Spleen (tissue), 11 donors: ENCODE results near the gene FBXO31. TPM values are rescaled to one million over a fixed set of nuclear protein-coding genes. Genes with fewer than 3 reads are reported as not detected.

Experiments
- DNase-seq: peaks from one replicate; pipeline ENCODE4 v3.0.0-alpha.2; 2020
- H3K27ac ChIP-seq, 8 donors: fragments of 200-600 bp; sonication (generic) in 7 of 8; 1 replicate in 4 of 8; 2 replicates in 4 of 8; pipeline versions ENCODE4 v1.5.0 to v1.8.0; 2016 to 2021; ENCODE audit warnings: inconsistent platforms in 4 of 8, mild to moderate bottlenecking in 4 of 8, moderate library complexity in 1 of 8
- H3K27me3 ChIP-seq, 7 donors: fragments of 200-600 bp; sonication (generic) in 6 of 7; replicated peaks in 1 of 7; 1 replicate in 4 of 7; 2 replicates in 3 of 7; pipeline versions ENCODE4 v1.5.0 to v1.8.0; 2016 to 2021; ENCODE audit warnings: inconsistent platforms in 3 of 7, mild to moderate bottlenecking in 1 of 7
- H3K36me3 ChIP-seq, 6 donors: fragments of 200-600 bp; sonication (generic) in 5 of 6; 1 replicate in 4 of 6; 2 replicates in 2 of 6; pipeline versions ENCODE4 v1.5.0 to v1.8.0; 2016 to 2021; ENCODE audit warnings: inconsistent platforms in 2 of 6
- H3K4me1 ChIP-seq, 6 donors: fragments of 200-600 bp; sonication (generic) in 5 of 6; 1 replicate in 3 of 6; 2 replicates in 3 of 6; pipeline versions ENCODE4 v1.5.0 to v1.8.0; 2016 to 2021; ENCODE audit warnings: inconsistent platforms in 3 of 6
- H3K4me3 ChIP-seq, 8 donors: fragments of 200-600 bp; sonication (generic) in 7 of 8; 1 replicate in 4 of 8; 2 replicates in 4 of 8; pipeline versions ENCODE4 v1.5.0 to v1.8.0; 2016 to 2021; ENCODE audit warnings: inconsistent platforms in 4 of 8, mild to moderate bottlenecking in 4 of 8, moderate library complexity in 2 of 8
- H3K9me3 ChIP-seq, 8 donors: fragments of 200-600 bp; sonication (generic) in 7 of 8; 1 replicate in 4 of 8; 2 replicates in 4 of 8; pipeline versions ENCODE4 v1.5.0 to v1.8.0; 2016 to 2021; ENCODE audit warnings: inconsistent platforms in 4 of 8
- CTCF ChIP-seq, 11 experiments: fragments of 200-600 bp in 7 of 11; fragments of 450-650 bp in 4 of 11; sonication (generic) in 4 of 11; IDR thresholded peaks in 8 of 11; conservative IDR thresholded peaks in 3 of 11; 1 replicate in 7 of 11; 2 replicates in 4 of 11; pipeline versions ENCODE4 v1.4.0 to v1.8.0; 2016 to 2021; ENCODE audit warnings: antibody characterized with exemption in 11 of 11, inconsistent platforms in 4 of 11, mild to moderate bottlenecking in 1 of 11
- POLR2A ChIP-seq, 3 donors: fragments of 450-650 bp; IDR thresholded peaks; one replicate each; pipeline ENCODE4 v1.5.1; 2017; ENCODE audit warnings: antibody characterized with exemption in 3 of 3, mild to moderate bottlenecking in 1 of 3
- POLR2AphosphoS5 ChIP-seq, 3 donors: sonication (generic); formaldehyde crosslinking; IDR thresholded peaks; one replicate each; pipeline ENCODE4 v1.5.1; 2017; ENCODE audit warnings: antibody characterized with exemption in 3 of 3
- WGBS, 5 donors: extraction: QIAGEN DNeasy Blood & Tissue Kit in 3 of 5; methylation state at CpG; one replicate each; pipeline versions ENCODE4 v1.1.5 to v1.1.7; 2013 to 2018; 5-methylcytosine and 5-hydroxymethylcytosine counted together
- intact Hi-C: fragments of 100-400 bp; cut with DNase I; formaldehyde crosslinking; loops from one replicate; pipeline ENCODE4 v1.15.0; 2023; ENCODE audit warnings: low total_unique reads
- polyA plus RNA-seq, 3 donors: library from polyadenylated mRNA; stranded (reverse); fragments of 200-250 nt; gene quantifications; one replicate each; pipeline ENCODE4 v1.2.1, GENCODE V29; 2013
- total RNA-seq, 7 donors: library from RNA; depleted of rRNA in 3 of 7; stranded (reverse); fragments of >200 nt in 3 of 7; fragmentation: NEBNext Ultra II Directional in 4 of 7; extraction: Animal tissue kit (Norgen Biotek cat#: 25700) in 4 of 7; gene quantifications; one replicate each; pipeline versions ENCODE4 v1.1.0 to v1.2.1, GENCODE V29; 2016 to 2021
- donor health status: healthy with polysubstance abuse.
- donor health status: DM: no; HTN: no; CAD: no; lungs with moderate emphysema.
- donor health status: DM: no; HTN: no; CAD: no.
- donor health status: Bipolar disorder and iron deficiency.
- donor health status: healthy.
- donor health status: DM: no; HTN: no; CAD: no.
- donor health status: DM: yes; HTN: yes; CAD: no.

Gene FBXO31
- total and polyA plus RNA-seq, 10 donors: 7.9 to 30.6 (median 26.7) TPM

- TF ChIP-seq POLR2AphosphoS5 (IDR thresholded peaks at IDR 0.05) (no peak), POLR2A (IDR thresholded peaks at IDR 0.05) (no peak), CTCF (IDR thresholded peaks at IDR 0.05 in 8 of 11, conservative IDR thresholded peaks at IDR 0.05 in 3 of 11) (no peak)
- H3K27ac ChIP-seq: no peak overlapping the region
- no peaks in the 10 kb centered on the region for H3K4me1 ChIP-seq
- H3K27me3 ChIP-seq: no peaks in the 10 kb centered on the region
- H3K9me3 ChIP-seq: peaks cover 0 to 13% (median 8%) of the 10 kb centered on the region in 8 donors
- DNase-seq: peak; percentile 41
- intact Hi-C loops: no loop called here
- no peak overlapping the region for H3K4me3 ChIP-seq
- H3K36me3 ChIP-seq: no peaks in the 10 kb centered on the region
- 84 to 93% (median 88%) methylated on average over 6 to 7 of the region's 7 CpGs for WGBS, 5 donors
These were observed 73.0 kb downstream of the FBXO31 start for GRCh38 chr16:87310610-87311009.

GRCh38 chr16:87309620-87310525 lies 73.7 kb downstream of the FBXO31 start:
- Histone ChIP-seq H3K4me1 (no peaks in the 10 kb centered on the region), H3K27me3 (no peaks in the 10 kb centered on the region), H3K36me3 (no peaks in the 10 kb centered on the region), H3K4me3 (no peak overlapping the region), H3K27ac (no peak overlapping the region), H3K9me3 (peaks cover 0 to 13% (median 8%) of the 10 kb centered on the region in 8 donors)
- DNase-seq: peak; percentile 24
- intact Hi-C loops: no loop called here
- WGBS, 5 donors: 88 to 94% (median 91%) methylated on average over 5 of the region's 5 CpGs
- TF ChIP-seq CTCF (IDR thresholded peaks at IDR 0.05 in 8 of 11, conservative IDR thresholded peaks at IDR 0.05 in 3 of 11) (no peak), POLR2AphosphoS5 (IDR thresholded peaks at IDR 0.05) (no peak), POLR2A (IDR thresholded peaks at IDR 0.05) (no peak)

- Histone ChIP-seq H3K27ac (no peak overlapping the region), H3K4me3 (no peak overlapping the region), H3K27me3 (no peaks in the 10 kb centered on the region), H3K4me1 (no peaks in the 10 kb centered on the region), H3K9me3 (peaks cover 0 to 13% (median 8%) of the 10 kb centered on the region in 8 donors), H3K36me3 (no peaks in the 10 kb centered on the region)
- TF ChIP-seq POLR2AphosphoS5 (IDR thresholded peaks at IDR 0.05) (no peak), CTCF (IDR thresholded peaks at IDR 0.05 in 8 of 11, conservative IDR thresholded peaks at IDR 0.05 in 3 of 11) (no peak), POLR2A (IDR thresholded peaks at IDR 0.05) (no peak)
- peak; percentile 10 for DNase-seq
- intact Hi-C loops: no loop called here
- WGBS, 5 donors: 78 to 97% (median 90%) methylated on average over 4 of the region's 4 CpGs
These were observed 74.8 kb downstream of the FBXO31 start for GRCh38 chr16:87308826-87309225.

GRCh38 chr16:87306516-87306915 lies 77.1 kb downstream of the FBXO31 start:
- H3K9me3 ChIP-seq: peaks cover 0 to 13% (median 8%) of the 10 kb centered on the region in 8 donors
- WGBS, 5 donors: 85 to 97% (median 91%) methylated on average over 3 of the region's 3 CpGs
- DNase-seq: no peak
- no peaks in the 10 kb centered on the region for H3K36me3 ChIP-seq
- H3K4me3 ChIP-seq: no peak overlapping the region
- H3K27ac ChIP-seq: no peak overlapping the region
- intact Hi-C loops: no loop called here
- H3K4me1 ChIP-seq: no peaks in the 10 kb centered on the region
- H3K27me3 ChIP-seq: no peaks in the 10 kb centered on the region
- TF ChIP-seq POLR2A (IDR thresholded peaks at IDR 0.05) (no peak), CTCF (IDR thresholded peaks at IDR 0.05 in 8 of 11, conservative IDR thresholded peaks at IDR 0.05 in 3 of 11) (no peak), POLR2AphosphoS5 (IDR thresholded peaks at IDR 0.05) (no peak)
